ENCODE measurements around the gene FRMD8. TPM values are rescaled to one million over a fixed set of nuclear protein-coding genes. Genes with fewer than 3 reads are reported as not detected.

The FRMD8 gene
- polyA plus RNA-seq, 1 donor from 2014 or later = 22.2 TPM

DNA sequence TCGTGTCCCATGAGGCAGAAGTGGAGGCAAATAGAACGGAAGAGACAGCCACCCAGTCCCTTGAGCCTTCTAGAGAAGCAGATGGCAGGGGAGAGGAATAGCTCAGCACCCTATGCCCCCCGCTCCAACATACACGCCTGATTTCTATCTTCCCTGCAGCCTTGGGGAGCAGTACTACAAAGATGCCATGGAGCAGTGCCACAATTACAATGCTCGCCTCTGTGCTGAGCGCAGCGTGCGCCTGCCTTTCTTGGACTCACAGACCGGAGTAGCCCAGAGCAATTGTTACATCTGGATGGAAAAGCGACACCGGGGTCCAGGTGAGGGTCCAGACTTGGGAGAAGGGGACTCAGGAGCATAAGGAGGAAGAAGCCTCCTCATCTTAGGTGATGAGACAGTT is 46.2 kb upstream of the FRMD8 start:
- H3K4me3 ChIP-seq (ENCODE audit: low read length) = no peak overlapping the region
- no peak overlapping the region for H2AFZ ChIP-seq (ENCODE audit: low read depth, low read length)
- H3K79me2 ChIP-seq (replicated peaks; ENCODE audit: insufficient read depth, low read length) = peaks cover 52% of the 10 kb centered on the region
- no peak overlapping the region for H3K4me2 ChIP-seq (ENCODE audit: low read length)
- no peak overlapping the region for H3K9ac ChIP-seq (ENCODE audit: low read length)
- H4K20me1 ChIP-seq (ENCODE audit: insufficient read depth) = peaks cover 4% of the 10 kb centered on the region
- TF ChIP-seq, protein P1, sequence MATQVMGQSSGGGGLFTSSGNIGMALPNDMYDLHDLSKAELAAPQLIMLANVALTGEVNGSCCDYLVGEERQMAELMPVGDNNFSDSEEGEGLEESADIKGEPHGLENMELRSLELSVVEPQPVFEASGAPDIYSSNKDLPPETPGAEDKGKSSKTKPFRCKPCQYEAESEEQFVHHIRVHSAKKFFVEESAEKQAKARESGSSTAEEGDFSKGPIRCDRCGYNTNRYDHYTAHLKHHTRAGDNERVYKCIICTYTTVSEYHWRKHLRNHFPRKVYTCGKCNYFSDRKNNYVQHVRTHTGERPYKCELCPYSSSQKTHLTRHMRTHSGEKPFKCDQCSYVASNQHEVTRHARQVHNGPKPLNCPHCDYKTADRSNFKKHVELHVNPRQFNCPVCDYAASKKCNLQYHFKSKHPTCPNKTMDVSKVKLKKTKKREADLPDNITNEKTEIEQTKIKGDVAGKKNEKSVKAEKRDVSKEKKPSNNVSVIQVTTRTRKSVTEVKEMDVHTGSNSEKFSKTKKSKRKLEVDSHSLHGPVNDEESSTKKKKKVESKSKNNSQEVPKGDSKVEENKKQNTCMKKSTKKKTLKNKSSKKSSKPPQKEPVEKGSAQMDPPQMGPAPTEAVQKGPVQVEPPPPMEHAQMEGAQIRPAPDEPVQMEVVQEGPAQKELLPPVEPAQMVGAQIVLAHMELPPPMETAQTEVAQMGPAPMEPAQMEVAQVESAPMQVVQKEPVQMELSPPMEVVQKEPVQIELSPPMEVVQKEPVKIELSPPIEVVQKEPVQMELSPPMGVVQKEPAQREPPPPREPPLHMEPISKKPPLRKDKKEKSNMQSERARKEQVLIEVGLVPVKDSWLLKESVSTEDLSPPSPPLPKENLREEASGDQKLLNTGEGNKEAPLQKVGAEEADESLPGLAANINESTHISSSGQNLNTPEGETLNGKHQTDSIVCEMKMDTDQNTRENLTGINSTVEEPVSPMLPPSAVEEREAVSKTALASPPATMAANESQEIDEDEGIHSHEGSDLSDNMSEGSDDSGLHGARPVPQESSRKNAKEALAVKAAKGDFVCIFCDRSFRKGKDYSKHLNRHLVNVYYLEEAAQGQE (IDR thresholded peaks at IDR 0.05; ENCODE audit: borderline replicate concordance) = no peak
- no peaks in the 10 kb centered on the region for H3K27me3 ChIP-seq (ENCODE audit: insufficient read depth, low read depth, low read length)
- no peaks in the 10 kb centered on the region for H3K9me3 ChIP-seq (ENCODE audit: low read length)
- no peaks in the 10 kb centered on the region for H3F3A ChIP-seq (ENCODE audit: insufficient read depth, low read length, poor library complexity, severe bottlenecking)
- no peak overlapping the region for H3K27ac ChIP-seq (ENCODE audit: low read length)
- no peaks in the 10 kb centered on the region for H3K9me2 ChIP-seq (ENCODE audit: insufficient read depth, low read length)
- H3K36me3 ChIP-seq (ENCODE audit: insufficient read depth, low read length) = no peaks in the 10 kb centered on the region

- no peak overlapping the region for H3K4me3 ChIP-seq (ENCODE audit: low read length)
- no peaks in the 10 kb centered on the region for H3F3A ChIP-seq (ENCODE audit: insufficient read depth, low read length, poor library complexity, severe bottlenecking)
- peaks cover 4% of the 10 kb centered on the region for H4K20me1 ChIP-seq (ENCODE audit: insufficient read depth)
- no peaks in the 10 kb centered on the region for H3K27me3 ChIP-seq (ENCODE audit: insufficient read depth, low read depth, low read length)
- no peak overlapping the region for H3K4me2 ChIP-seq (ENCODE audit: low read length)
- no peak for TF ChIP-seq RAD21 (conservative IDR thresholded peaks at IDR 0.05)
- TF ChIP-seq TAF1 (IDR thresholded peaks at IDR 0.05; ENCODE audit: low read depth) = no peak
- no peak for TF ChIP-seq MXI1 (conservative IDR thresholded peaks at IDR 0.05; ENCODE audit: poor library complexity, severe bottlenecking)
- no peak for TF ChIP-seq SMC3 (conservative IDR thresholded peaks at IDR 0.05; ENCODE audit: poor library complexity)
- TF ChIP-seq EZH2 (IDR thresholded peaks at IDR 0.05; ENCODE audit: borderline replicate concordance, insufficient read depth, low read length, poor library complexity, severe bottlenecking) = no peak
- no peak for TF ChIP-seq EP300 (conservative IDR thresholded peaks at IDR 0.05; ENCODE audit: poor library complexity, severe bottlenecking)
- TF ChIP-seq CTCF (IDR thresholded peaks at IDR 0.05; ENCODE audit: poor library complexity, severe bottlenecking) = no peak
- TF ChIP-seq, protein P1 (IDR thresholded peaks at IDR 0.05; ENCODE audit: borderline replicate concordance) = no peak
- no peak for TF ChIP-seq POLR2AphosphoS5 (IDR thresholded peaks at IDR 0.05)
- H3K36me3 ChIP-seq (ENCODE audit: insufficient read depth, low read length) = no peaks in the 10 kb centered on the region
- H3K27ac ChIP-seq (ENCODE audit: low read length) = no peak overlapping the region
- H3K9me3 ChIP-seq (ENCODE audit: low read length) = no peaks in the 10 kb centered on the region
- peaks cover 36% of the 10 kb centered on the region for H3K79me2 ChIP-seq (replicated peaks; ENCODE audit: insufficient read depth, low read length)
- no peak overlapping the region for H3K9ac ChIP-seq (ENCODE audit: low read length)
- no peak overlapping the region for H2AFZ ChIP-seq (ENCODE audit: low read depth, low read length)
- H3K9me2 ChIP-seq (ENCODE audit: insufficient read depth, low read length) = no peaks in the 10 kb centered on the region
Observed at GRCh38 chr11:65341856-65342255, 44.6 kb upstream of the FRMD8 start.

Measured in neural cell (in vitro differentiated cells).